Osteoblast (primary cell): ENCODE measurements around the gene ENOX1. TPM values are rescaled to one million over a fixed set of nuclear protein-coding genes. Genes with fewer than 3 reads are reported as not detected.

Experiments
- DNase-seq: peaks from one replicate; pipeline ENCODE4 v3.0.0; 2011; ENCODE audit warnings: low spot score, mixed read lengths; ENCODE audit not compliant: insufficient read length; ENCODE audit errors: missing footprints
- H2AFZ ChIP-seq: 2 replicates; pipeline ENCODE4 v1.6.0; 2011; ENCODE audit warnings: mild to moderate bottlenecking, low read length
- H3K27ac ChIP-seq: 2 replicates; pipeline ENCODE4 v1.5.1; 2011; ENCODE audit warnings: mild to moderate bottlenecking, low read depth, low read length, moderate library complexity
- H3K27me3 ChIP-seq: 2 replicates; pipeline ENCODE4 v1.6.0; 2012; ENCODE audit warnings: mild to moderate bottlenecking, control low read depth, inconsistent platforms, low read length, moderate library complexity; ENCODE audit not compliant: insufficient read depth
- H3K36me3 ChIP-seq: 2 replicates; pipeline ENCODE4 v1.5.1; 2011; ENCODE audit warnings: mild to moderate bottlenecking, low read length, control low read depth, moderate library complexity; ENCODE audit not compliant: insufficient read depth
- H3K4me1 ChIP-seq: 2 replicates; pipeline ENCODE4 v1.5.1; 2011; ENCODE audit warnings: mild to moderate bottlenecking, low read length, control low read depth, moderate library complexity; ENCODE audit not compliant: insufficient read depth
- H3K4me2 ChIP-seq: 2 replicates; pipeline ENCODE4 v1.6.0; 2011; ENCODE audit warnings: mild to moderate bottlenecking, low read length; ENCODE audit not compliant: insufficient read depth
- H3K4me3 ChIP-seq: fragments of 200-600 bp; sonication (generic); 3 replicates; pipeline ENCODE4 v1.5.1; 2012; ENCODE audit warnings: mild to moderate bottlenecking, low read length, inconsistent platforms; ENCODE audit not compliant: insufficient read depth
- H3K79me2 ChIP-seq: 2 replicates; pipeline ENCODE4 v1.6.0; 2012; ENCODE audit warnings: mild to moderate bottlenecking, low read length, control low read depth, inconsistent platforms; ENCODE audit not compliant: insufficient read depth
- H3K9me3 ChIP-seq: 2 replicates; pipeline ENCODE4 v1.5.1; 2011; ENCODE audit warnings: low read depth, low read length, control low read depth
- H4K20me1 ChIP-seq: 2 replicates; pipeline ENCODE4 v1.6.0; 2012; ENCODE audit warnings: mild to moderate bottlenecking, low read length, control low read depth; ENCODE audit not compliant: insufficient read depth
- total RNA-seq: library from RNA; depleted of rRNA; stranded (reverse); fragments of >200 nt; gene quantifications from 2 replicates; pipeline ENCODE4 v1.2.3, GENCODE V29; 2012
- TF ChIP-seq, protein P1 (sequence below): IDR thresholded peaks from 2 replicates; pipeline ENCODE4 v1.5.1; 2011; ENCODE audit warnings: mild to moderate bottlenecking, low read depth, low read length, moderate library complexity; ENCODE audit errors: extremely low read depth

The ENOX1 gene
- total RNA-seq, 1 donor: 5.4 TPM

DNA sequence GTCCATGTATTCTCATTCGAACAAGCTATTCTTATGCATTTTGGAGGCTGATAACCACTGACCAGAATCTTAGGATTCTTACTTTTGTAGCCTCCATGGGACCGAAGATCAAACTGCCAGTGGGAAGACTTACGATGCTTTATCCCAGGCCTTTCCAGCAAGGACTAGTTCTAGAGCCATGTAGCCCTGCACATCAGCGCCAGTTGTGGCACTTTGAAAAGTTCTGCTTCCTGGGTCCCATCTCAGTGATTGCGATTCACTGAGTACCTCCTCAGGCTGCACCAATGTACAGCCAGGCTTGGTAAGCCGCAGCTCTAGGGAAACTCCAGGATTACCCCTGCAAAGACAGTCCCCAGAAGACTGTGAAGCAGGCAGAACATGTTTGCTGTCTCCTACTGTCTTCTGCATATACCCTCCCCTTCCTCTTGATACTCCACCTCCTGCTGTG is 18.9 kb upstream of the ENOX1 start:
- TF ChIP-seq, protein P1, sequence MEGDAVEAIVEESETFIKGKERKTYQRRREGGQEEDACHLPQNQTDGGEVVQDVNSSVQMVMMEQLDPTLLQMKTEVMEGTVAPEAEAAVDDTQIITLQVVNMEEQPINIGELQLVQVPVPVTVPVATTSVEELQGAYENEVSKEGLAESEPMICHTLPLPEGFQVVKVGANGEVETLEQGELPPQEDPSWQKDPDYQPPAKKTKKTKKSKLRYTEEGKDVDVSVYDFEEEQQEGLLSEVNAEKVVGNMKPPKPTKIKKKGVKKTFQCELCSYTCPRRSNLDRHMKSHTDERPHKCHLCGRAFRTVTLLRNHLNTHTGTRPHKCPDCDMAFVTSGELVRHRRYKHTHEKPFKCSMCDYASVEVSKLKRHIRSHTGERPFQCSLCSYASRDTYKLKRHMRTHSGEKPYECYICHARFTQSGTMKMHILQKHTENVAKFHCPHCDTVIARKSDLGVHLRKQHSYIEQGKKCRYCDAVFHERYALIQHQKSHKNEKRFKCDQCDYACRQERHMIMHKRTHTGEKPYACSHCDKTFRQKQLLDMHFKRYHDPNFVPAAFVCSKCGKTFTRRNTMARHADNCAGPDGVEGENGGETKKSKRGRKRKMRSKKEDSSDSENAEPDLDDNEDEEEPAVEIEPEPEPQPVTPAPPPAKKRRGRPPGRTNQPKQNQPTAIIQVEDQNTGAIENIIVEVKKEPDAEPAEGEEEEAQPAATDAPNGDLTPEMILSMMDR: no peak
- no peaks in the 10 kb centered on the region for H3K9me3 ChIP-seq
- H3K4me1 ChIP-seq: peaks cover 7% of the 10 kb centered on the region
- H4K20me1 ChIP-seq: no peaks in the 10 kb centered on the region
- no peaks in the 10 kb centered on the region for H3K36me3 ChIP-seq
- no peak overlapping the region for H2AFZ ChIP-seq
- H3K79me2 ChIP-seq: no peaks in the 10 kb centered on the region
- no peak for DNase-seq
- no peak overlapping the region for H3K4me3 ChIP-seq
- H3K27ac ChIP-seq: no peak overlapping the region
- no peak overlapping the region for H3K4me2 ChIP-seq
- H3K27me3 ChIP-seq: no peaks in the 10 kb centered on the region

DNA sequence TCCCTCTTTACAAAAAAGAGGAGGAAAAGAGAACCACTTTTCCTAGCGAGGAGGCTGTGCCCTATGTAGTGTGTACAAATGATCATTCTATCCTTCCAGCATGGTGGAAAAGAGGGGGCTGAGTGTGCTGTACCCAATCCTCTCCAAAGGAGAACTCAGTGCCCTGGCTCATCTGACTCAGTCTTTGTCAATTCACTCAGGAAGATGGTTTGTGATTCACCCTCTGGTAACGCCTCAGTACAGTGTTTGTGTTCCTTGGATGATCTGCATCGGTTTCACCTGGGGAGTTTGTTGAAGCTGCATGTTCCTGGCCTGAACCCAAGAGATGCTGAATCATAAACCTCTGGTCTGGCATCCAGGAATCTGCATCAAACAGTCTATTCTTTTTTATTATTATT is 18.3 kb upstream of the ENOX1 start:
- Histone ChIP-seq H3K27me3 (no peaks in the 10 kb centered on the region), H3K79me2 (no peaks in the 10 kb centered on the region), H3K36me3 (no peaks in the 10 kb centered on the region), H3K9me3 (no peaks in the 10 kb centered on the region), H3K27ac (peak overlapping the region; percentile 66), H3K4me1 (peaks cover 7% of the 10 kb centered on the region), H3K4me2 (peak overlapping the region; percentile 80), H2AFZ (peak overlapping the region; percentile 45), H4K20me1 (no peaks in the 10 kb centered on the region), H3K4me3 (peak overlapping the region; percentile 46)
- TF ChIP-seq, protein P1: no peak
- peak; percentile 94 for DNase-seq

- Histone ChIP-seq H3K27ac (peak overlapping the region; percentile 66), H3K36me3 (no peaks in the 10 kb centered on the region), H3K4me1 (peaks cover 7% of the 10 kb centered on the region), H3K4me3 (peak overlapping the region; percentile 46), H4K20me1 (no peaks in the 10 kb centered on the region), H3K4me2 (peak overlapping the region; percentile 80), H3K79me2 (no peaks in the 10 kb centered on the region), H3K27me3 (no peaks in the 10 kb centered on the region), H3K9me3 (no peaks in the 10 kb centered on the region), H2AFZ (peak overlapping the region; percentile 45)
- peak; percentile 70 for DNase-seq
- TF ChIP-seq, protein P1: peak; percentile 51
These were observed 17.8 kb upstream of the ENOX1 start for GRCh38 chr13:43804461-43805070.

GRCh38 chr13:43802511-43802910 is 15.7 kb upstream of the ENOX1 start:
- H3K4me1 ChIP-seq: peaks cover 7% of the 10 kb centered on the region
- no peaks in the 10 kb centered on the region for H4K20me1 ChIP-seq

More at GRCh38 chr13:43802511-43802910, 15.7 kb upstream of the ENOX1 start:
- TF ChIP-seq, protein P1: no peak
- no peak overlapping the region for H3K27ac ChIP-seq
- H3K4me2 ChIP-seq: no peak overlapping the region
- no peaks in the 10 kb centered on the region for H3K79me2 ChIP-seq
- H3K27me3 ChIP-seq: no peaks in the 10 kb centered on the region
- DNase-seq: no peak
- no peaks in the 10 kb centered on the region for H3K9me3 ChIP-seq
- H3K4me3 ChIP-seq: no peak overlapping the region
- no peak overlapping the region for H2AFZ ChIP-seq
- no peaks in the 10 kb centered on the region for H3K36me3 ChIP-seq
